Neural progenitor cell (in vitro differentiated cells): ENCODE data around the gene VIL1. TPM values are rescaled to one million over a fixed set of nuclear protein-coding genes. Genes with fewer than 3 reads are reported as not detected.

Source experiments
- DNase-seq: peaks from one replicate; pipeline ENCODE4 v3.0.0-alpha.2; 2016; ENCODE audit warnings: low spot score
- H2AFZ ChIP-seq: fragments of 200-600 bp; sonication (generic); replicated peaks from 2 replicates; pipeline ENCODE4 v1.6.1; 2016; ENCODE audit warnings: antibody characterized with exemption
- H3F3A ChIP-seq: fragments of 200-600 bp; sonication (generic); 2 replicates; pipeline ENCODE4 v1.6.1; 2016; ENCODE audit warnings: antibody characterized with exemption, low read depth
- H3K27ac ChIP-seq: fragments of 200-600 bp; sonication (generic); 2 replicates; pipeline ENCODE4 v1.5.1; 2016; ENCODE audit warnings: mild to moderate bottlenecking
- H3K27me3 ChIP-seq: fragments of 200-600 bp; sonication (generic); 2 replicates; pipeline ENCODE4 v1.6.1; 2016; ENCODE audit warnings: mild to moderate bottlenecking, moderate library complexity
- H3K36me3 ChIP-seq: fragments of 200-600 bp; sonication (generic); 2 replicates; pipeline ENCODE4 v1.5.1; 2016
- H3K4me1 ChIP-seq: fragments of 200-600 bp; sonication (generic); 2 replicates; pipeline ENCODE4 v1.6.1; 2016; ENCODE audit warnings: mixed run types
- H3K4me2 ChIP-seq: fragments of 200-600 bp; sonication (generic); 2 replicates; pipeline ENCODE4 v1.6.1; 2016
- H3K4me3 ChIP-seq: fragments of 200-600 bp; sonication (generic); 2 replicates; pipeline ENCODE4 v1.5.1; 2016
- H3K79me2 ChIP-seq: fragments of 200-600 bp; sonication (generic); 2 replicates; pipeline ENCODE4 v1.6.1; 2016; ENCODE audit warnings: low read depth
- H3K9ac ChIP-seq: fragments of 200-600 bp; sonication (generic); 2 replicates; pipeline ENCODE4 v1.6.1; 2016
- H3K9me3 ChIP-seq: fragments of 200-600 bp; sonication (generic); 2 replicates; pipeline ENCODE4 v1.5.1; 2016; ENCODE audit warnings: low read depth
- H4K20me1 ChIP-seq: fragments of 200-600 bp; sonication (generic); 2 replicates; pipeline ENCODE4 v1.6.1; 2016; ENCODE audit warnings: low read depth
- H3K27ac Mint-ChIP-seq: 3 replicates; pipeline ENCODE4 v1.8.0; 2021; ENCODE audit warnings: mixed read lengths
- H3K27me3 Mint-ChIP-seq: 2 replicates; pipeline ENCODE4 v1.8.0; 2022; ENCODE audit warnings: low read depth, mild to moderate bottlenecking, inconsistent platforms, moderate library complexity, mixed read lengths; ENCODE audit not compliant: insufficient read depth
- H3K36me3 Mint-ChIP-seq: 3 replicates; pipeline ENCODE4 v1.8.0; 2021; ENCODE audit warnings: mixed read lengths
- H3K4me1 Mint-ChIP-seq: 3 replicates; pipeline ENCODE4 v1.8.0; 2021; ENCODE audit warnings: mixed read lengths
- H3K4me3 Mint-ChIP-seq: 3 replicates; pipeline ENCODE4 v1.8.0; 2021; ENCODE audit warnings: mild to moderate bottlenecking, moderate library complexity, mixed read lengths
- H3K9me3 Mint-ChIP-seq: 3 replicates; pipeline ENCODE4 v1.8.0; 2020; ENCODE audit warnings: mixed read lengths
- EZH2 ChIP-seq: fragments of 200-600 bp; sonication (generic); IDR thresholded peaks from 2 replicates; pipeline ENCODE4 v1.6.1; 2017; ENCODE audit warnings: antibody characterized with exemption, mild to moderate bottlenecking, moderate library complexity
- EZH2phosphoT487 ChIP-seq: fragments of 200-600 bp; sonication (generic); IDR thresholded peaks from 2 replicates; pipeline ENCODE4 v1.6.1; 2017; ENCODE audit warnings: antibody characterized with exemption
- total RNA-seq: library from RNA; depleted of rRNA; stranded (reverse); fragments of >200 nt; gene quantifications from 2 replicates; pipeline ENCODE4 v1.2.3, GENCODE V29; 2015; ENCODE audit warnings: low replicate concordance
- TF ChIP-seq, protein P1 (sequence below): fragments of 200-600 bp; sonication (generic); IDR thresholded peaks from 2 replicates; pipeline ENCODE4 v1.5.1; 2017; ENCODE audit warnings: antibody characterized with exemption, mild to moderate bottlenecking

VIL1 gene
- total RNA-seq, 1 donor from 2014 or later: not detected

DNA sequence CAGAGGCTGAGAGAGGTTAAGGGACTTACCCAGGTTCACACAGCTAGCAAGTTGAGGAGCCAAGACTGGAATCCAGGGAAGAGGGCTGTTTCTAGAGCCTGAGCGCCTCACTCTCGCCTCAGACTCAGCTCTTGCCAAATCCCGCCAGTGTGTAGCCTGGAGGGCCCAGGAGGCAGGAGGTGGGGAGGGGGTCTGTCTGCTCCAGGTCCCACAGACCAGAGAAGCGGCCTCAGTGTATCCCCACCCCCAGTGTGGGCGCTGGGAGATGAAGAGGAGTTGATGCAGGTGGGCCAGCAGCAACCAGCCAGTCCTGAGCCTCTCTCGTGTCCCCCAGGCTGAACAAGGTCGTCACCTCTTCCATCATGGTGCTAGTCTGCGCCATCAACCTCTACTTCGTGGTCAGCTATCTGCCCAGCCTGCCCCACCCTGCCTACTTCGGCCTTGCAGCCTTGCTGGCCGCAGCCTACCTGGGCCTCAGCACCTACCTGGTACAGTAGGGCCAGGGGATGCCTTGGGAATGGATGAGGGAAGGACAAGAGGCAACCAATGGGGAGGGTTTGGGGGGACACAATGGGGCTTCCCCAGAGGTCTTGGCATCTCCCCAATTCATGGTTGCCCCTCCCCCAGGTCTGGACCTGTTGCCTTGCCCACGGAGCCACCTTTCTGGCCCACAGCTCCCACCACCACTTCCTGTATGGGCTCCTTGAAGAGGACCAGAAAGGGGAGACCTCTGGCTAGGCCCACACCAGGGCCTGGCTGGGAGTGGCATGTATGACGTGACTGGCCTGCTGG is 24.4 kb upstream of the VIL1 start:
- Histone ChIP-seq H3K36me3 (no peaks in the 10 kb centered on the region), H3K79me2 (no peaks in the 10 kb centered on the region), H3K4me3 (no peak overlapping the region), H3F3A (peaks cover 39% of the 10 kb centered on the region), H3K27ac (no peak overlapping the region), H3K27me3 (peaks cover 42% of the 10 kb centered on the region), H3K9me3 (no peaks in the 10 kb centered on the region), H2AFZ (no peak overlapping the region), H3K4me1 (peaks cover 22% of the 10 kb centered on the region), H3K4me2 (no peak overlapping the region), H3K9ac (no peak overlapping the region), H4K20me1 (no peaks in the 10 kb centered on the region)
- Mint-ChIP-seq H3K36me3 (no peaks in the 10 kb centered on the region), H3K9me3 (no peaks in the 10 kb centered on the region), H3K4me1 (peaks cover 23% of the 10 kb centered on the region), H3K27ac (no peak overlapping the region), H3K4me3 (peak overlapping the region; percentile 70), H3K27me3 (peaks cover 30% of the 10 kb centered on the region)
- DNase-seq: no peak
- TF ChIP-seq EZH2phosphoT487: no peak
- TF ChIP-seq, protein P1, sequence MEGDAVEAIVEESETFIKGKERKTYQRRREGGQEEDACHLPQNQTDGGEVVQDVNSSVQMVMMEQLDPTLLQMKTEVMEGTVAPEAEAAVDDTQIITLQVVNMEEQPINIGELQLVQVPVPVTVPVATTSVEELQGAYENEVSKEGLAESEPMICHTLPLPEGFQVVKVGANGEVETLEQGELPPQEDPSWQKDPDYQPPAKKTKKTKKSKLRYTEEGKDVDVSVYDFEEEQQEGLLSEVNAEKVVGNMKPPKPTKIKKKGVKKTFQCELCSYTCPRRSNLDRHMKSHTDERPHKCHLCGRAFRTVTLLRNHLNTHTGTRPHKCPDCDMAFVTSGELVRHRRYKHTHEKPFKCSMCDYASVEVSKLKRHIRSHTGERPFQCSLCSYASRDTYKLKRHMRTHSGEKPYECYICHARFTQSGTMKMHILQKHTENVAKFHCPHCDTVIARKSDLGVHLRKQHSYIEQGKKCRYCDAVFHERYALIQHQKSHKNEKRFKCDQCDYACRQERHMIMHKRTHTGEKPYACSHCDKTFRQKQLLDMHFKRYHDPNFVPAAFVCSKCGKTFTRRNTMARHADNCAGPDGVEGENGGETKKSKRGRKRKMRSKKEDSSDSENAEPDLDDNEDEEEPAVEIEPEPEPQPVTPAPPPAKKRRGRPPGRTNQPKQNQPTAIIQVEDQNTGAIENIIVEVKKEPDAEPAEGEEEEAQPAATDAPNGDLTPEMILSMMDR: no peak
- TF ChIP-seq EZH2: no peak

DNA sequence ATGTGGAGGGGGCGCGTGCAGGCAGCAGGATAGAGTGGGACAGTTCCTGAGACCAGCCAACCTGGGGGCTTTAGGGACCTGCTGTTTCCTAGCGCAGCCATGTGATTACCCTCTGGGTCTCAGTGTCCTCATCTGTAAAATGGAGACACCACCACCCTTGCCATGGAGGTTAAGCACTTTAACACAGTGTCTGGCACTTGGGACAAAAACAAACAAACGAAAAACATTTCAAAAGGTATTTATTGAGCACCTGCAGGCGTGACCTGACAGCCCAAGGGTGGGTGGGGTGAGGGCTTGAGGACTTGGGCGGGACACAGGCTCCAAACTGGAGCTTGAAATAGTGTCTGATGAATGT is 23.9 kb upstream of the VIL1 start:
- Histone ChIP-seq H3K9me3 (no peaks in the 10 kb centered on the region), H3F3A (peaks cover 39% of the 10 kb centered on the region), H3K4me3 (no peak overlapping the region), H4K20me1 (no peaks in the 10 kb centered on the region), H2AFZ (no peak overlapping the region), H3K36me3 (no peaks in the 10 kb centered on the region), H3K9ac (no peak overlapping the region), H3K27ac (no peak overlapping the region), H3K4me2 (peak overlapping the region; percentile 78), H3K79me2 (peaks cover 5% of the 10 kb centered on the region), H3K27me3 (peaks cover 44% of the 10 kb centered on the region), H3K4me1 (peaks cover 22% of the 10 kb centered on the region)
- Mint-ChIP-seq H3K4me3 (peak overlapping the region; percentile 70), H3K27ac (no peak overlapping the region), H3K9me3 (no peaks in the 10 kb centered on the region), H3K27me3 (peaks cover 30% of the 10 kb centered on the region), H3K36me3 (no peaks in the 10 kb centered on the region), H3K4me1 (peaks cover 23% of the 10 kb centered on the region)
- DNase-seq: no peak
- TF ChIP-seq, protein P1: no peak
- TF ChIP-seq EZH2: no peak
- no peak for TF ChIP-seq EZH2phosphoT487

DNA sequence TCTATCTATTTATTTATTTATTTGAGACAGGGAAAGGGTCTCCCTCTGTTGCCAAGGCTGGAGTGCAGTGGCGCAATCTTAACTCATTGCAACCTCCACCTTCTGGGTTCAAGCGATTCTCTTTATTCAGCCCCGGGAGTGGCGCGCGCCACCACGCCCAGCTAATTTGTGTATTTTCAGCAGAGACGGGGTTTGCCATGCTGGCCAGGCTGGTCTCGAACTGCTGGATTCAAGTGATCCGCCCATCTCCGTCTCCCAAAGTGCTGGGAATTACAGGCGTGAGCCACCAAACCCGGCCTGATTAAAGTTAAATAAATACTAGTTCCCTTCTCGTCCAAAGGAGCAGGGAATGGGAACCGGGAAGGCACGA is 23.5 kb upstream of the VIL1 start:
- H4K20me1 ChIP-seq: peaks cover under 1% of the 10 kb centered on the region
- Mint-ChIP-seq H3K4me3 (peak overlapping the region; percentile 94), H3K4me1 (peaks cover 23% of the 10 kb centered on the region), H3K36me3 (no peaks in the 10 kb centered on the region), H3K27ac (peak overlapping the region; percentile 54), H3K27me3 (peaks cover 30% of the 10 kb centered on the region), H3K9me3 (no peaks in the 10 kb centered on the region)
- peaks cover 39% of the 10 kb centered on the region for H3F3A ChIP-seq
- no peak for DNase-seq
- H3K9me3 ChIP-seq: no peaks in the 10 kb centered on the region
- H3K4me1 ChIP-seq: peaks cover 22% of the 10 kb centered on the region
- TF ChIP-seq EZH2phosphoT487 (no peak), EZH2 (no peak)
- TF ChIP-seq, protein P1: no peak
- peaks cover 44% of the 10 kb centered on the region for H3K27me3 ChIP-seq
- no peak overlapping the region for H3K27ac ChIP-seq
- peak overlapping the region; percentile 74 for H3K4me3 ChIP-seq
- no peak overlapping the region for H3K9ac ChIP-seq
- no peaks in the 10 kb centered on the region for H3K36me3 ChIP-seq
- H3K79me2 ChIP-seq: peaks cover 9% of the 10 kb centered on the region
- H2AFZ ChIP-seq: peak overlapping the region; percentile 71
- peak overlapping the region; percentile 78 for H3K4me2 ChIP-seq
